ENCODE measurements around the gene ZNF609.
A peak's percentile ranks its signal among the peaks of the same experiment; 100 is the strongest.

Gene ZNF609

GRCh38 chr15:64502551-64502950 is 42.2 kb downstream of the ZNF609 start:
- no peak for DNase-seq (ENCODE audit: low read depth)

GRCh38 chr15:64503197-64503596 is 42.8 kb downstream of the ZNF609 start:
- no peak for DNase-seq (ENCODE audit: low read depth)

DNA sequence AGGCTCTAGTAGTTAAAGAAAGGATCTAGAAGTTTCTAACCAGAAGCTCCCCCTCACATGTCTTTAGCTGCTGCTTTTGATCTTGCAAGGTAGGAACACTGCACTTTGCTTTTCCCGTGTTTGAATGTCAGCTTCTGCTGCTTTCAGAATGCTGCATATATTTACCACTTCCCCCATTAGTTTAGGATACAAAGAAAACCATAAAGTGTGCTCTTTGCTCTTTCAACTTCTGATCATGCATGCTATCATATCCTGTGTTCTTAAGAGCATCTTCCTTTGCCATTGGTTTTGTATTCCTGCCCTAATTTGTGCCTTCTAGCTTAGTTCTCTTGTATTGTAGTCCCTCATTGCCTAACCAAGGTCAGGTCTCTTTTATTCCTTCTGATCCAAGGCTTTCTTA is 43.3 kb downstream of the ZNF609 start:
- no peak for DNase-seq (ENCODE audit: low read depth)

DNA sequence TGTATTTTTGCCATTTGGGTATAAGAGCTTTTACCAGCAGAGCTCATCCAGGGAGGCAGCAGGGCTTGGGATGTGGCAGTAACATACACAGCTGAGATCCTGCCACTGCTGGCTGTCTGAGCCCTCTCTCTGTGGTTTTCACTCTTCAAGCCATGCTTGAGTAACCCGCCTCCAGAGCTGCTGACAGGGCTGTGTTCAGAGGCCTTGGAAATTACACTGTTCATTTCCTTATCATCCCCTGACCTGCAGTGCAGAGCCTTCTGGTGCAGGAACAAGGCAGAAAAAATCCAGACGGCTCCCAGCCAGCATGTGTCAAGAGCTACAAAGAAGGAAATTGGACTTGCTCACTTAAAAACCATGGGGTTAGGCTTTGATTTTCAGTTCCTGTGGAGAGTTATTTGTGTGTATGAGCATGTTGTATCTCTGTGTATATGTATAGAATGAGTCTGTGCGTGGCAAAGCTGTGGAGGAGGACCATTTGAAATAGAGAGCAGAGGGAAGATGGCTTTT is 47.0 kb downstream of the ZNF609 start:
- DNase-seq (ENCODE audit: low read depth), result peak; percentile 18

DNA sequence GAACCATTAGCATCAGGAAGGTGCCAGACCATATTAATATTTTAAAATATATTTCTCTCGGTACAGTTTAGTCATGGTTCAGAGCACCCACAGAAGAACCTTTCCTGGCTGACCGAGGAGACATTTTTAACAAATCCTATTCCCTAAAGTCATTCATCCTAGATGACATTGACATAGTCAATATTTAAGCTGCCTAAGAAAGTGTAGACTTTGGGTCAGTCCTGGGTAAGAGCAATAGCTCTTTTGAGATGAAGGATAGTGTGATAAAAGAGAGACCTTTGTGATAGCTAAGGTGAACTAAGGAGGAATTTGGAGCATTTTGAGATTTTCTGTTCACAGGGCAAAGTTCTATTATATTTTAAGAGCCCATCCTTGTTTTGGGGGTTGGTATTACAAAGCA is 47.5 kb downstream of the ZNF609 start:
- DNase-seq (ENCODE audit: low read depth), result no peak

GRCh38 chr15:64513823-64514222 is 53.4 kb downstream of the ZNF609 start:
- no peak for DNase-seq (ENCODE audit: low read depth)

DNA sequence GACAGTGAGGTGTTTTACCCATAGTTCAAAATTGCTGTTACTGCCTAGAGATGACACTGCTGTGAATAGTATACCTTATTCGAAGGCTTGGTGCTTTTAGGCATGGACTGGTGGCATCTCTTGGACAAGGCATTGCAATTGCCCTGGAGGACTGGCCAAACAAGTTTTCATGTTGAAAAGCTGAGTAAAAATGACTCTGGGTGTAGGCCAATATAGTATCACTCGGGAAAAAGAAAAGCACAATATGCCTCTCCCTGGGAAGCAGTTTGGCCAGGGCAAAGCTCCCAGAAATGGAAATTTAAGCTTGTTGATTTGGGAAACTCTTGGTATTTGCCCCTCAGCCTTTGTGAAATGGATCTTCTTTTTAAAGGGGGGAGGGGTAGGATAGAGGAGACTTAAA is 54.8 kb downstream of the ZNF609 start:
- DNase-seq (ENCODE audit: low read depth), result no peak

DNA sequence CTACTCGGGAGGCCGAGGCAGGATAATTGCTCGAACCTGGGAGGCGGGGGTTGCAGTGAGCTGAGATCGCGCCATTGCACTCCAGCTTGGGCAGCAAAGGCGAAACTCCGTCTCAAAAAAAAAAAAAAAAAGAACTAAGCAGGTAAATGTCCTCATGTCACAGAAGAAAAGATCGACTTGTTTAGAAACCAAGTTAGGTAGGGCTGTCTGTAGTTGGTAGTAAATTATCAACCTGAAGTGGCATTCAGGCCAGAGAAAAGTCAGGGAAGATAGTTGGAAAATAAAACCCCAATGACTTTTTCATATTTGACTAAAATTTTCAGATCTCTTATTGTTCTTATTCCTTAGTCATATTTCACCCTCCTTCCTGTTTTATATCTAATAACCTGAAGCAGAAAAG is 55.4 kb downstream of the ZNF609 start:
- no peak for DNase-seq (ENCODE audit: low read depth)

DNA sequence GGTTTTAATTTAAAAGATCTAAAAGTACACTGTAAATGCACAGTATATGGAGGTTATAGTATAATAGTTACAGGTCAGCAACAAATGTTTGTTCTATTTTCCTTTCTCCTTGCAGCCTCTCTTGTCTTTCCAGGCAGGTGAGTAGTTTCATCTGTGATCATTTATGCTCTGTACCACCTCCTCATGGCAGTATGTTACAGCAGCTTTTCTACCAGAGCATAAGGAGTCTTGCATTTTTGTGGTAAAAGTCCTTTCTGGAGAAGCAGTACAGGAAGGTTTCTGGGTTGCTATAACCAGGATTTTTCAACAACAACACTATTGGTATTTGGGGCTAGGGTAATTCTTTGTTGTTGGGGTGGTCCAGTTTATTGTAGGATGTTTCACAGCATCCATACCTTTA is 59.5 kb downstream of the ZNF609 start:
- no peak for DNase-seq (ENCODE audit: low read depth)

DNA sequence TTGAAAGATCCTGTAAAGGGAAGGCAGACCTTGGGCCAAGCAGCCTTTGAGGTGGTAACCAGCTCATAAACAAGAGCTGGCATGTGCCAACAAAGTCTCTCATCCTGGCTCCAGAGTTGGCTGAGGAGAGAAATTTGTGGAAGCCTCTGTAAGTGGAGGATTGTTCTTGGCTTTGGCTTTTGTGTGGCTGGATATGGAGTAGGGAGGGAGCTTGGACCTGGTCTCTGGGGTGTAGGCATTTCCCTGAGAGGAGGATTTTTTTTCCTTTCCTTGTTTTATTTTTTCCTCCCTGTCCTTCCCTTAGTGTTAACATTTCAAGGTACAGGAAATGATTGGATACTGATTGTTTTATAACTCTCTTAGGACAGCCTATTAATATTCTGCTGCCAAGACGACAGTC is 60.8 kb downstream of the ZNF609 start:
- DNase-seq (ENCODE audit: low read depth), result no peak

- no peak for DNase-seq (ENCODE audit: low read depth)
Observed at GRCh38 chr15:64521726-64522164, 61.4 kb downstream of the ZNF609 start.

DNA sequence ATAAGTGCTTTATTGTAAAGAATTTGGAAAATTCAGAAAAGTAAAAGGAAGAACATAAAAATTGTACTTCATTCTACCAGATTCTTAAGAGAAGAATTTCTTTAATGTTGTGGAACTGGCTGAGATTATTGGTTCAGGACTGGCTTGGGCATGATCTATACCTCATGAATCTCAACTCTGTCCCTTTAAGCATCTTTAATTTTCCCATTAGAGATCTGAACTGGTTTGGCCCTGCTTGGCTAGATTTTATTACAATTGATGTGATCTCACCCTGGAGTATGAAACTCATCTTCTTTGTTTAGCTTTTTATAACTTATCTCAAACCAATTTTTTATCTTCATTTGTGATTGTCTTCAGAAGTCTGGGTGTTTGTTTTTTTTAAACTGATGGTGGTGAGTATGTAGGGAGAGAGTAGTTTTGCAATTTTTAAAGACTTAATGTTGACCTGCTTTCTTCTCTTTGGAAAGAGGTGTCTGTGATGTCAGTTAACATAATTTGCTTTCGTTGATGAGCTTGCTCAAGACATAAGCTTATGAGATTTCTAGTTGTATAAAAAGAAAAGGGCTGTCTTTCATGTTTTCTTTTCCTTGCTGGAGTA is 61.9 kb downstream of the ZNF609 start:
- no peak for DNase-seq (ENCODE audit: low read depth)

- no peak for DNase-seq (ENCODE audit: low read depth)
Observed at GRCh38 chr15:64523240-64523639, 62.9 kb downstream of the ZNF609 start.

- DNase-seq (ENCODE audit: low read depth), result no peak
Observed at GRCh38 chr15:64524778-64525177, 64.4 kb downstream of the ZNF609 start.

DNA sequence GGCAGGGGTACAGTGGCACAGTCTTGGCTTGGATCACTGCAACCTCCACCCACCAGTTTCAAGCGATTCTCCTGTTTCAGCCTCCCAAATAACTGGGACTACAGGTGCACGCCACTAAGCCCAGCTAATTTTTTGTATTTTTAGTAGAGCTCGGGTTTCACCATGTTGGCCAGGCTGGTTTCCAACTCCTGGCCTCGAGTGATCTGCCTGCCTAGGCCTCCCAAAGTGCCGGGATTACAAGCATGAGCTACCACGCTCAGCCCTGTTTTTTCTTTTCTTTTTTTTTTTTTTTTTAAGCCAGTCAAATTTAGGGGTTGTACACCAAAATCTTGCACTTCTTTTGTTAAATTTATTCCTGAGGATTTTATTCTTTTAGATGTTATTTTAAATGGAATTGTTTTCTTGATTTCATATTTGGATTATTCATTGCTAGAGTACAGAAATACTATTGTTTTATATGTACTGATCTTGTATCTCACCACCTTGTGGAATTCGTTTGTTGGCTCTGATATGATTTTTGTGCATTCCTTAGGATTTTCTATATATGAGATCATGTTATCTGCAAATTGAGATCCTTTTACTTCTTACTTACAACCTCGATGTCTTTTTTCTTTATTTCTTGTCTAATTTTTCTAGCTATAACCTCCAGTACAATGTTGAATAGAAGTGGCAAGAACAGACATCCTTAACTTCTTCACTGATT is 65.6 kb downstream of the ZNF609 start:
- DNase-seq (ENCODE audit: low read depth), result no peak

- no peak for DNase-seq (ENCODE audit: low read depth)
Observed at GRCh38 chr15:64527263-64527984, 67.0 kb downstream of the ZNF609 start.

GRCh38 chr15:64528871-64529270 is 68.5 kb downstream of the ZNF609 start:
- no peak for DNase-seq (ENCODE audit: low read depth)

- no peak for DNase-seq (ENCODE audit: low read depth)
Observed at GRCh38 chr15:64530472-64530871, 70.1 kb downstream of the ZNF609 start.

GRCh38 chr15:64530918-64531317 is 70.5 kb downstream of the ZNF609 start:
- no peak for DNase-seq (ENCODE audit: low read depth)

- DNase-seq (ENCODE audit: low read depth), result no peak
Observed at GRCh38 chr15:64532521-64533315, 72.3 kb downstream of the ZNF609 start.

DNA sequence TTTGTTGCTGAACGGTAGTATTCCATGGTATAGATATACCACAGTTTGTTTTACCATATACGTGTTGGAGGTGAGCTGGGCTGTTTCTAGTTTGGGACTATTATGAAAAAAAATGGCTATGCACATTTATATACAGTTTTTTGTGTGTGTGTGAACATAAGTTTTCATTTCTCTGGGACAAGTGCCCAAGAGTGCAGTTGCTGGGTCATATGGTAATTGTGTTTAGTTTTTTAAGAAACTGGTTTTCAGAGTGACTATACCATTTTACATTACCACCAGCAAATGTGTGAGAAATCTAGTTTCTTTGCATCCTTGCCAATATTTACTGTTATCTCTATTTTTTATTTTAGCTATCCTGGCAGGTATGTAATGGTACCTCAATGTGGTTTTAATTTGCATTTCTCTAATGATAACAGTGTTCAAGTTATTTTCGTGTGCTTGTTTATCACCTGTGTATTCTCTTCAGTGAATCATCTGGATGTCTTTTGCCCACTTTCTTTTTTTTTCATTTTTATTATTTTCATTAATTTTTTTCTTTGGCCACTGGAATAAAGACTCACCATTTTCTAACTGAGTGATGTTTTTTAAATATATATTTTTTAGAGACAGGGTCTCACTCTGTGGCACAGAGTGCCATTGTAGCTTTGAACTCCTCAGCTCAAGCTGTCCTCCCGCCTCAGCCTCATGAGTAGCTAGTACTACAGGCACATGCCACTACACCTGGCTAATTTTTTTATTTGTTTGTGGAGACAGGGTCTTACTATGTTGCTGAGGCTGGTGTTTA is 75.3 kb downstream of the ZNF609 start:
- no peak for DNase-seq (ENCODE audit: low read depth)
